Stimulated activated naive CD8-positive, alpha-beta T cell treated with anti-CD3 and anti-CD28 coated beads, Interleukin-15, Interleukin-2, amounts not matched to agents 100 ng/mL and 50 ng/mL, for 24 hours (primary cell): ENCODE measurements around the gene ABI3BP.

Experiments used
- H3K27ac Mint-ChIP-seq: one replicate; pipeline ENCODE4 v1.8.0; 2021; ENCODE audit warnings: mild to moderate bottlenecking, mixed read lengths
- H3K27me3 Mint-ChIP-seq: one replicate; pipeline ENCODE4 v1.8.0; 2021; ENCODE audit warnings: mixed read lengths
- H3K36me3 Mint-ChIP-seq: one replicate; pipeline ENCODE4 v1.8.0; 2021; ENCODE audit warnings: low read depth, mixed read lengths
- H3K4me1 Mint-ChIP-seq: one replicate; pipeline ENCODE4 v1.8.0; 2021; ENCODE audit warnings: low read depth, mixed read lengths
- H3K4me3 Mint-ChIP-seq: one replicate; pipeline ENCODE4 v1.8.0; 2021; ENCODE audit warnings: mild to moderate bottlenecking, mixed read lengths
- H3K9me3 Mint-ChIP-seq: one replicate; pipeline ENCODE4 v1.8.0; 2021; ENCODE audit warnings: mixed read lengths

Gene ABI3BP

DNA sequence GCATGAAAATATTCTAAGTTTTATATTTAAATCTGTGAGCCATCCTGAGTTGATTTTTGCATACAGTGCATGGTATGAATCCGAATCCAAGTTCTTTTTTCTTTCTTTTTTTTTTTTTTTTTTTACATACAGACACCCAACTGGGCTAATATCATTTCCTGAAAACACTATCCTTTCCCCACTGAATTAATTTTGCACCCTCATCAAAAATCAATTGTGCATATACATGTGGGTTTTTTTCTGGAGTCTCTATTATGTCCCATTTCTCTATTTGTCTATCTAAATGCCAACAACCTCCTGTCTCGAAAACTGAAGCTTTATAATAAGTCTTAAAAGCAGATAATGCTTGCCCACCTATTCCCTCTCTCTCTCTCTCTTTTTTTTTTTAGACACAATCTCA, 5.9 kb upstream of the ABI3BP start:
- H3K9me3 Mint-ChIP-seq = no peaks in the 10 kb centered on the region
- no peak overlapping the region for H3K27ac Mint-ChIP-seq
- no peak overlapping the region for H3K4me3 Mint-ChIP-seq
- H3K27me3 Mint-ChIP-seq = peaks cover 11% of the 10 kb centered on the region
- no peaks in the 10 kb centered on the region for H3K4me1 Mint-ChIP-seq
- H3K36me3 Mint-ChIP-seq = no peaks in the 10 kb centered on the region

DNA sequence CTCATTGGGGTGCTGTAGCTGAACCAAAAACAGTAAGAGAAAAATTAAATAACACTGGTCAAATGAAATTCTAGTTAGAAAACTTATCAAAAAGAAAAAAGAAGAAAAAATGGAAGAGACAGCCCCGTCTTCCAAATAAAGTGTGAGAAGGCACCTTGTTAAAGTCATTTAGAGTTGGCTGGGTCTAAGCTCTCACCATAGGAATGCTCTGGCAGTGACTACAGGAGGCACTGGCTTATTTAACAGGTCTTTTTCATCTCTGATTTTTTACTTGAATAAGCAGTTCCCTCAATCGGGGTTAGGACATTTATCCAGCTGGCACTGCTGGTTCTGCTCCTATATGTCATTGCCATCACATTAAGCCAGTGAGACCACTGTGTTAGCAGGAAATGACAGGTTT, 1.6 kb upstream of the ABI3BP start:
- H3K9me3 Mint-ChIP-seq = no peaks in the 10 kb centered on the region
- H3K27ac Mint-ChIP-seq = no peak overlapping the region
- H3K36me3 Mint-ChIP-seq = no peaks in the 10 kb centered on the region
- no peak overlapping the region for H3K4me3 Mint-ChIP-seq
- H3K27me3 Mint-ChIP-seq = peaks cover 15% of the 10 kb centered on the region
- H3K4me1 Mint-ChIP-seq = no peaks in the 10 kb centered on the region

DNA sequence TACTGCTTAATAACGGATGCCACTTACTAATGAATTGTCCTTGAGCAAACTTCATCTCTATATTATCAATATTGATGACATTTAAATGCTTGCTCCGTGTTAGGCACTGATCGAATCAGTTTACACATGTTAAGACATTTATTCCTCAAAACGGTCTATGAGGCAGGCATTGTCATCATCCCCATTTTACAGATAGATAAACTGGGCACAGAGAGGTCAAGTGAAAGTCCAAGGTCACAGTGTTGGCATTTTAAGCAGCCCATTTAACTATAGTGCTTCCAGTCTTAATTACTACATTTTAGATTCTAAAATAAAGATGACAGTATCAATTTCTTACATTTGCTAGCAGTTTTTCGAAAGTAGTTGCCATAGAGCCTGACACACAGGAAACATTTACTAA, 966 bp upstream of the ABI3BP start:
- Mint-ChIP-seq H3K27me3 (peaks cover 15% of the 10 kb centered on the region), H3K9me3 (no peaks in the 10 kb centered on the region), H3K4me1 (no peaks in the 10 kb centered on the region), H3K36me3 (no peaks in the 10 kb centered on the region), H3K4me3 (no peak overlapping the region), H3K27ac (no peak overlapping the region)

DNA sequence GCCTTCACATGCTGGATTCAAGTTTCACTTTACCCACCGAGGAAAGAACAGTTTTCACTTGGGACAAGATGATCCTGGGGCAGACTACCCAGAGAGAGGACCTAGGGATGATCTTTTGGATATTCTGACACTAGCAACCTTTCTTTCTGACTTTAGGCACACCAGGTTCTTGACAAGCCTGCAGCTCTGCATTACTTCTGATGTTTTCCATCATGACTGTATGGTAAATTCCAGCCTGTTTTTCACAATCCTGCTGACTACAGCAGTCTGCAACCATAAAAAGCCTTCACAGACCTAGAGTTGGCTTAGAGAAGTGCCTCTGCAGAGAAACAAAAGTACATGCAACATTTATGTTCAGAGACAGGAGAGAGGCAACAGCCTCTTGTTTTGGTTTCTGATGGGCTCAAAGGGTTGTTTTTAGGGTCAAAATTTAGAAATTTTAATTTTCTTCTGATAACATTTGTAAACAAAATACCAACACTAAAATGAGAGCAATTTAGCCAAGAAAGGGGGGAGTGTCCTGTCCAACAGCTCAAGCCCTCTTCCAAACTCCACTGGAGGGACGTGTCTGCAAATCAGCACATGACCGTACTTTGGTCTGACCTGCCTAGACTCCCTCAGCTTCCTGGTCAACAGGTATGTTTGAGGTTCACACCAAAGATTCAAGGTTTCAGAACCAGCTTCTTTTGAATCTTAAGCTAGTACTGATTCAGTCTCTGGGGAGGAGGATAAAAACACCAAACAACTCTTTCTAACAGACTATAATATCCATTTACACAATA, 799 bp downstream of the ABI3BP start:
- H3K36me3 Mint-ChIP-seq = no peaks in the 10 kb centered on the region
- H3K4me3 Mint-ChIP-seq = no peak overlapping the region
- H3K4me1 Mint-ChIP-seq = no peaks in the 10 kb centered on the region
- no peak overlapping the region for H3K27ac Mint-ChIP-seq
- peaks cover 13% of the 10 kb centered on the region for H3K27me3 Mint-ChIP-seq
- no peaks in the 10 kb centered on the region for H3K9me3 Mint-ChIP-seq

- peaks cover 7% of the 10 kb centered on the region for H3K27me3 Mint-ChIP-seq
- H3K27ac Mint-ChIP-seq = no peak overlapping the region
- no peaks in the 10 kb centered on the region for H3K4me1 Mint-ChIP-seq
- H3K36me3 Mint-ChIP-seq = no peaks in the 10 kb centered on the region
- H3K4me3 Mint-ChIP-seq = no peak overlapping the region
- H3K9me3 Mint-ChIP-seq = no peaks in the 10 kb centered on the region
Observed at GRCh38 chr3:100988080-100988479, 5.1 kb downstream of the ABI3BP start.

DNA sequence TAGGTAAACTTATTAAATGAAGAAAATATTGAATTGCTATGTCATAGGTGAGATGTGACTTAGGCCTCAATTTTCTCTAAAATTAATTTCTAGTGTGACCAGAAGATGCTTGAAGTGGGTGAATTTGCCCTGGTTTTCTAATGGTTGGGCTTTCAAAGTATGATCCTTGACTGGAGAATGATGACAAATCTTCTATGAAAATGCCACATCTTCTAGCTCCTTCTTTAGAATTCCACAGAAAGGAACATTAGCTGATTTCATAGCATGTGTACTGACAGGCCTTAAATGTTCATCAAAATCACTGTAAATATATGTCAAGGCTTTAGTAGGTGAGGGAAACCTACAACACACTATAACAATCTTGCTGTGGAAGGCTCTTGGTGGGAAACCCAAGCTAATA, 8.9 kb downstream of the ABI3BP start:
- Mint-ChIP-seq H3K27ac (no peak overlapping the region), H3K4me1 (no peaks in the 10 kb centered on the region), H3K4me3 (no peak overlapping the region), H3K27me3 (no peaks in the 10 kb centered on the region), H3K9me3 (no peaks in the 10 kb centered on the region), H3K36me3 (no peaks in the 10 kb centered on the region)

DNA sequence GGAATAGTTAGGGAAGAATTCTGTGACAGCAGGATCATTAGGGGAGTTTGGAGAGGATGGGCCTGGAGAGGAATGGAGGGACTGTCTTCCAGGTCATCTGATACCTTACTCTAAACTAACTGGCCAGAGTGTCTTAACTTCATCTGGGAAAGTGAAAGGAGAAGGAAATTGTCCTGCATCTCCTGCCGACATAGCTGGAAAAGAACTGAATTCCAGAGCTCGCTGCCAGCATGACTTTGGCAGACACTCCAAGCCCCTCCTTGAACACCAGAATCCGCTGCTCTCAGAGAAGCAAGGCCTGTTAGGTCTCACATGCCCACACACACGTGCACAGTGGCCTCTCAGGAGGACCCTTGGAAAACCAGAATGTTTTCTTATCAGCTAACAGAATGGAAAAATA, 10.5 kb downstream of the ABI3BP start:
- Mint-ChIP-seq H3K27ac (no peak overlapping the region), H3K4me3 (no peak overlapping the region), H3K4me1 (no peaks in the 10 kb centered on the region), H3K27me3 (no peaks in the 10 kb centered on the region), H3K36me3 (no peaks in the 10 kb centered on the region), H3K9me3 (no peaks in the 10 kb centered on the region)

GRCh38 chr3:100981164-100981911, 11.9 kb downstream of the ABI3BP start:
- H3K36me3 Mint-ChIP-seq = no peaks in the 10 kb centered on the region
- no peaks in the 10 kb centered on the region for H3K27me3 Mint-ChIP-seq
- no peak overlapping the region for H3K4me3 Mint-ChIP-seq
- no peaks in the 10 kb centered on the region for H3K4me1 Mint-ChIP-seq
- H3K27ac Mint-ChIP-seq = no peak overlapping the region
- H3K9me3 Mint-ChIP-seq = no peaks in the 10 kb centered on the region

DNA sequence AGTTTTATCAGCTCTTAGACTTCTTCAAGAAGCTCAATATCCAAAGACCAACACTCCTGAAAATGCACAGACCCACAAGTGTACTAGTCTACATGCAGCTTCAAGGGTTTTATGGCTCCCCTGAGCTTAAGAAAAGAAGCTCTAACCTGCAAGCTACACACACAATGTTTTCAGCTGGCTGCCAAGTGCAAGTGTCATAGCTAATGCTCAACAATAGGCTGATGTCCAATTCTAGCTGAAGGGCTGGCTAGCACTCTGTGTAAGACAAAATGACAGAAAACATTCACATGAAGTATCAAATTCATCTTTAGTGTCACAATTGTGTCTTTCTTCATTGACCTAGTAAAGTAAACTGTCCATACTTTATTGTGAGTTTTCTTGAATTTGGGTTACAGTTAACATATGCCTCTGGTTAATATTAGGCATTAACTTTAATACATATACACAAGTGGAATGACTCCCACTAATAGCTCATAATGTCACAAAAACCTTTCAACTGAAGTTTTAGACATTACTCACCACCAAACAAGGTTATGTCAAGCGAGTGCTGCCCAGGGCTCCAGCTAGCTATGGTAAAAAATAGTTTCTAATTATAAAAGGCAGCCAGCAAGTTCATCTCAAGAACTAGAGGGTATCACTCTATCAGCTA, 15.1 kb downstream of the ABI3BP start:
- Mint-ChIP-seq H3K36me3 (no peaks in the 10 kb centered on the region), H3K4me3 (no peak overlapping the region), H3K27ac (no peak overlapping the region), H3K4me1 (no peaks in the 10 kb centered on the region), H3K9me3 (no peaks in the 10 kb centered on the region), H3K27me3 (no peaks in the 10 kb centered on the region)

GRCh38 chr3:100976611-100977010, 16.6 kb downstream of the ABI3BP start:
- Mint-ChIP-seq H3K36me3 (no peaks in the 10 kb centered on the region), H3K27me3 (peaks cover 2% of the 10 kb centered on the region), H3K27ac (no peak overlapping the region), H3K4me1 (no peaks in the 10 kb centered on the region), H3K4me3 (no peak overlapping the region), H3K9me3 (no peaks in the 10 kb centered on the region)

DNA sequence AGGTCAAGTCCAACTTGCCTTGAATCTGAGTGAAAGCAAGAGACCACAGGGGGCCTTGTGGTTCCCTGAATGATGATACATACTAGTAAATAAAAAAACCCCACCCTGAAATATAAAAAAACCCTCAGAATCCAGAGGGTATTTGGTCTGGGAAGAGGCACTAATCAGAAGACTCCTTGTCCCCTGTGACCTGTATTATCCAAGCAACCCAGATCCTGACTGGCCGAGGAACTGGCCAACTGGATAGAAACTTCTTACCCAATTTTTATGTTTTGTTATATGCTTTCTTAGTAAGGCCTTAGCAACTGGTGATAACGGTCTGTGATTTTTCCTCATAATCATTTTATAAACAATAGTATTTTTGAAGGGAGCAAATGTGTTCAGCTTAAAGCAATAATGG, 17.5 kb downstream of the ABI3BP start:
- Mint-ChIP-seq H3K9me3 (no peaks in the 10 kb centered on the region), H3K4me3 (no peak overlapping the region), H3K36me3 (no peaks in the 10 kb centered on the region), H3K4me1 (no peaks in the 10 kb centered on the region), H3K27me3 (peaks cover 8% of the 10 kb centered on the region), H3K27ac (no peak overlapping the region)

- Mint-ChIP-seq H3K4me1 (no peaks in the 10 kb centered on the region), H3K27me3 (peaks cover 8% of the 10 kb centered on the region), H3K4me3 (no peak overlapping the region), H3K9me3 (no peaks in the 10 kb centered on the region), H3K36me3 (no peaks in the 10 kb centered on the region), H3K27ac (no peak overlapping the region)
Observed at GRCh38 chr3:100973594-100973993, 19.6 kb downstream of the ABI3BP start.

DNA sequence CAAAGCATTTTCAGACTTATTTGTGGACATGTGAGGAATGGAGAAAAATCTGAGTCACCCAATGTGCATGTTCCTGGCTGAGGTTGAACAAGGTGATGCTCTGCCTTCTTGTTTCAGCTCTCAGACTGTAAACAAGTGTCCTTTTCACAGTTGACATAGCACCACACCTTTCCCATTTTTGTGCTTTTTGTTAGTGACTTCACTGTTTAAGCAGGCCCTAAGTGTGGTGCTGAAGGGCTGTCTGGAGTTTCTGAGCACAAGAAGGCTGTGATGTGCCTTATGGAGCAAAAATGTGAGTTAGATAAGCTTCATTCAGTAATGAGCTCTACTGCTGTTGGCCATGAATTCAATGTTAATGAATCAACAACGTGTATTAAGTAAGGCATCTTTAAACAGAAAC, 20.4 kb downstream of the ABI3BP start:
- Mint-ChIP-seq H3K27me3 (peaks cover 8% of the 10 kb centered on the region), H3K36me3 (no peaks in the 10 kb centered on the region), H3K27ac (no peak overlapping the region), H3K4me3 (no peak overlapping the region), H3K9me3 (no peaks in the 10 kb centered on the region), H3K4me1 (no peaks in the 10 kb centered on the region)

- H3K4me1 Mint-ChIP-seq = no peaks in the 10 kb centered on the region
- H3K4me3 Mint-ChIP-seq = no peak overlapping the region
- no peak overlapping the region for H3K27ac Mint-ChIP-seq
- H3K9me3 Mint-ChIP-seq = no peaks in the 10 kb centered on the region
- peaks cover 8% of the 10 kb centered on the region for H3K27me3 Mint-ChIP-seq
- H3K36me3 Mint-ChIP-seq = no peaks in the 10 kb centered on the region
Observed at GRCh38 chr3:100972301-100972844, 20.8 kb downstream of the ABI3BP start.

DNA sequence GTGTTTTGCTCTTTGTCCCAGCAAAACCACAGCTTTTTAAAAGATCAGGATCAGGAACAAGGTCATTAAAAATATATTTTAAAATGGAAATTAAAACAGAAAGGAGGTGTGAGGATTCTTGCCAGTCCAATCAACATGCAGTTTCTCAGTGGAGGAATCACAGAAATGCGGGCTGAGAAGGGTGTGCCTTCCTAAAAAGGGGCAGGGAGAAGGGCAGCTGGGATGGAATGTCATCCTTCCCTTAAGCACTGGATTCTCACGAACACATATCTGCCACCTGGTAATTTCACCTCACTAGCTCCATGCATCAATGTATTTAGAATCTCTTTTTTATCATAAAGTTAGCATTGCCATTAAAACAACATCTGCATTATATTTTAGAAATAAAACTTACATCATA, 21.4 kb downstream of the ABI3BP start:
- no peaks in the 10 kb centered on the region for H3K36me3 Mint-ChIP-seq
- no peaks in the 10 kb centered on the region for H3K9me3 Mint-ChIP-seq
- H3K27me3 Mint-ChIP-seq = peaks cover 8% of the 10 kb centered on the region
- no peak overlapping the region for H3K27ac Mint-ChIP-seq
- H3K4me3 Mint-ChIP-seq = no peak overlapping the region
- no peaks in the 10 kb centered on the region for H3K4me1 Mint-ChIP-seq
